Coronary artery (tissue), 2 donors: ENCODE measurements around the gene RNF11.

Source experiments
- DNase-seq: peaks from one replicate; pipeline ENCODE4 v3.0.0-alpha.2; 2017; ENCODE audit warnings: low spot score
- H3K27ac ChIP-seq, 2 donors: fragments of 200-600 bp; sonication (generic); one replicate each; pipeline ENCODE4 v1.5.1; 2016 to 2019
- H3K4me3 ChIP-seq: fragments of 200-600 bp; sonication (generic); 2 replicates; pipeline ENCODE4 v1.5.1; 2016; ENCODE audit warnings: mild to moderate bottlenecking, moderate library complexity
- TF ChIP-seq, protein P1 (sequence below): fragments of 200-600 bp; sonication (generic); IDR thresholded peaks from one replicate; pipeline ENCODE4 v1.5.1; 2019; ENCODE audit warnings: antibody characterized with exemption

Gene RNF11

DNA sequence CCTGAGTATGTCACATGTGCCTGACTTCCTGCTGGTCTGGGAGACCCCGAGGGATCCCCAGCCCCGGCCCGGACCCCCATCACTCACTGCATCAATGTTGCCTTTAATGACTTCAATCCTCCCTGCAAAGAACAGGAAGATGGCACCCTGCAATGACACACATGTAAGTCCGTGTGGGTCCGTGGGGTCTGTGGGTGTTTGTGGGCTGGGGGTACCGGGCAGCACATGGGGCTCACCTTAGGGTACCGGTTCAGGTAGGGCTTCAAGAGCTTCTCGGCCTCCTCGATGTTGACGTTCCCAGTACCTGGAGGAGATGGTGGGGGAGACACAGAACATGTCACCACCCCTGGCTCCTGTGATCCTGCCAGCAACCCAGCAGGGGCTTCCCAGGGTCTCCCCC is 66.2 kb downstream of the RNF11 start:
- H3K27ac ChIP-seq = no peak overlapping the region
- DNase-seq = no peak
- no peak overlapping the region for H3K4me3 ChIP-seq
- TF ChIP-seq, protein P1, sequence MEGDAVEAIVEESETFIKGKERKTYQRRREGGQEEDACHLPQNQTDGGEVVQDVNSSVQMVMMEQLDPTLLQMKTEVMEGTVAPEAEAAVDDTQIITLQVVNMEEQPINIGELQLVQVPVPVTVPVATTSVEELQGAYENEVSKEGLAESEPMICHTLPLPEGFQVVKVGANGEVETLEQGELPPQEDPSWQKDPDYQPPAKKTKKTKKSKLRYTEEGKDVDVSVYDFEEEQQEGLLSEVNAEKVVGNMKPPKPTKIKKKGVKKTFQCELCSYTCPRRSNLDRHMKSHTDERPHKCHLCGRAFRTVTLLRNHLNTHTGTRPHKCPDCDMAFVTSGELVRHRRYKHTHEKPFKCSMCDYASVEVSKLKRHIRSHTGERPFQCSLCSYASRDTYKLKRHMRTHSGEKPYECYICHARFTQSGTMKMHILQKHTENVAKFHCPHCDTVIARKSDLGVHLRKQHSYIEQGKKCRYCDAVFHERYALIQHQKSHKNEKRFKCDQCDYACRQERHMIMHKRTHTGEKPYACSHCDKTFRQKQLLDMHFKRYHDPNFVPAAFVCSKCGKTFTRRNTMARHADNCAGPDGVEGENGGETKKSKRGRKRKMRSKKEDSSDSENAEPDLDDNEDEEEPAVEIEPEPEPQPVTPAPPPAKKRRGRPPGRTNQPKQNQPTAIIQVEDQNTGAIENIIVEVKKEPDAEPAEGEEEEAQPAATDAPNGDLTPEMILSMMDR = no peak

- DNase-seq = no peak
- Histone ChIP-seq H3K27ac (no peak overlapping the region), H3K4me3 (no peak overlapping the region)
- TF ChIP-seq, protein P1 = no peak
Observed at GRCh38 chr1:51302746-51303145, 66.7 kb downstream of the RNF11 start.

DNA sequence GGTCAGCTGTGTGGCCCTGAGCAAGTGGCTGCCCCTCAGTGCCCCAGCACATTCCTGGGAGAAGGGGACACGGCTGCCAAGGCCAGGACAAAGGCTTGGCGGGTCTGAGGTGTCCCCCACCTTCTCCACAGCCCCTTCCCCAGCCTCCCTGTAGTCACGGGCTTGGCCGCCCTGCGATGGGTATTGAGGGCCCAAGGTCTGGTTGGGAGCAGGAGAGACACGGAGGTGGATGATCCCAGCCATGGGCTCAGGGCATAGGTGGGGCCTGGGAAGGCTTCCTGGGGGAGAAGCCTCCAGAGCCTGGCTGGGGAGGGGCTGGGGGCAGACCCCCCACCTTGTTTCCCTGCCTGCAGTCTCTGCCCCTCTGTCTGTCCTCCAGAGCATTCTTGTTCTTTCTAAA is 67.2 kb downstream of the RNF11 start:
- Histone ChIP-seq H3K27ac (no peak overlapping the region), H3K4me3 (peak overlapping the region; percentile 49)
- DNase-seq = no peak
- TF ChIP-seq, protein P1 = no peak

DNA sequence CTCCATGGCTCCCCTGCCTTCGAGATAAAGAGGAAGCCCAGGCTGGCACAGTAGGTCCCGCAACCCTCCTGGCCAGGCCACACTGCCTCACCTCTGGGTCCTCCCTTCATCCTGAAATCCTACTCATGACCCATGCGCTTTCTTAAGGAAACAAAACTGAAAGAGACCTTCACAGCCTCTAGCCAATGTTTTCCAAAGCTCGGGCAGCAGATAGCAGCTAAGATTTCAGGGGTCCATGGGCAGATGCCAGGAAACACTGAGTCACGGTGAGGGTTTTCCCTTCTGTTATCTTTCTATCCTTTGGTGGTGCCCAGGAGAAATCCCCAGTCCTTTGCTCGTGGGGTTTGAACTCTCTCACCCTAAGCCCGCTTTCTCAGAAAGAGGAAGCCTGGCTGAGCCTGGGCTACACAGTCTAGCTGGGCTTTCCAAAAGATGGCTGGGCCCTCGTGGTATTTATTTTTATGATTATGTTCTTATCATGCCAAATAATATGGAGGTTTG is 67.7 kb downstream of the RNF11 start:
- TF ChIP-seq, protein P1 = no peak
- Histone ChIP-seq H3K27ac (no peak overlapping the region), H3K4me3 (peak overlapping the region; percentile 49)

GRCh38 chr1:51304360-51304759 is 68.3 kb downstream of the RNF11 start:
- DNase-seq = no peak
- no peak overlapping the region for H3K4me3 ChIP-seq
- TF ChIP-seq, protein P1 = no peak
- no peak overlapping the region for H3K27ac ChIP-seq

More for the DNA sequence above, 67.7 kb downstream of the RNF11 start:
- no peak for DNase-seq

DNA sequence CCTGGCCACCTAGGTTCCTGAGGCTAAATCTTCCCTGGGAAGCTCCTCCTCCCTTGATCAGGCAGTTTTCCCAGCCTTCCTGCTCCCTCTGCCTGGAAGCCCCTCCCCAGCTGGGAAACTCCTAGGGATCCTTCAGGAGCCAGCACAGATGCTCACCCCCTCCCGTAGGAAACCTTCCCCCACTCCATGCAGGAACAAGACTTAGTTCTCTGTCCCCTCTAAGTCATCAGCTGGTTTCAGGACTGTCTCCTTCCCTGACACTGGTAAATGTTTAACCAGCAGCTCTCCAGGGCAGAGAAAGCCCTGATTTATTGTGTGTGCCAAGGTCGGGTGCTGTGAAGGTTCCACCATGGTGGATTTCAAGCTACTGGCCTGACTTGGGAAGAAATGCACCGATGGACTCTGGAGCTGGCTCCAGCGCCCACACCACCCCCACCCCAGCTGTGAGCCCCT is 69.3 kb downstream of the RNF11 start:
- no peak overlapping the region for H3K4me3 ChIP-seq
- DNase-seq = no peak
- TF ChIP-seq, protein P1 = no peak

GRCh38 chr1:51306950-51307349 is 70.9 kb downstream of the RNF11 start:
- TF ChIP-seq, protein P1 = no peak
- Histone ChIP-seq H3K27ac (no peak overlapping the region), H3K4me3 (no peak overlapping the region)
- no peak for DNase-seq

More for the DNA sequence above, 69.3 kb downstream of the RNF11 start:
- no peak overlapping the region for H3K27ac ChIP-seq
